GM23248 (cell line): ENCODE data around the gene PPP4R3A.

Source experiments
- EZH2 ChIP-seq: fragments of 200-600 bp; sonication (generic); IDR thresholded peaks from 2 replicates; pipeline ENCODE4 v1.6.1; 2018; ENCODE audit warnings: antibody characterized with exemption, mild to moderate bottlenecking; ENCODE audit not compliant: insufficient read depth, poor library complexity, severe bottlenecking
- EZH2phosphoT487 ChIP-seq: fragments of 200-600 bp; sonication (generic); IDR thresholded peaks from 2 replicates; pipeline ENCODE4 v1.6.1; 2018; ENCODE audit warnings: antibody characterized with exemption, moderate library complexity, mild to moderate bottlenecking, low read depth; ENCODE audit not compliant: insufficient read depth

- TF ChIP-seq EZH2 (no peak), EZH2phosphoT487 (no peak)
Measured at GRCh38 chr14:91417983-91418386, 92.1 kb downstream of the PPP4R3A start.
